HepG2 (cell line): ENCODE results near the gene ESYT1. TPM values are rescaled to one million over a fixed set of nuclear protein-coding genes. Genes with fewer than 3 reads are reported as not detected.

Source experiments
- AGO1 ChIP-seq: fragments of 200-400 bp; formaldehyde crosslinking; IDR thresholded peaks from 2 replicates; pipeline ENCODE4 v1.6.1; 2017; ENCODE audit warnings: mild to moderate bottlenecking, low read depth, low read length, moderate library complexity; ENCODE audit not compliant: poor library complexity, severe bottlenecking
- ASH2L ChIP-seq: fragments of 300-600, 200-600 bp; sonication (generic); IDR thresholded peaks from 2 replicates; pipeline ENCODE4 v1.7.0; 2017; ENCODE audit warnings: low read depth, mild to moderate bottlenecking, moderate library complexity, mixed read lengths, low read length; ENCODE audit not compliant: insufficient read length
- ELF3 ChIP-seq: IDR thresholded peaks from 2 replicates; pipeline ENCODE4 v1.6.1; 2016; ENCODE audit warnings: missing genetic modification reagents, missing compliant biosample characterization
- FOXA1 ChIP-seq, 2 experiments: fragments of 450-650 bp in 1 of 2; sonication (generic) in 1 of 2; formaldehyde crosslinking in 1 of 2; IDR thresholded peaks; 2 replicates each; pipeline versions ENCODE4 v1.4.0 to v1.6.1; 2016 to 2020; ENCODE audit warnings: missing genetic modification reagents in 1 of 2
- FOXK1 ChIP-seq: sonication (generic); formaldehyde crosslinking; IDR thresholded peaks from 2 replicates; pipeline ENCODE4 v1.4.0; 2020; ENCODE audit warnings: low read depth, missing genetic modification reagents, borderline replicate concordance
- MEIS1 ChIP-seq: sonication (generic); formaldehyde crosslinking; IDR thresholded peaks from 2 replicates; pipeline ENCODE4 v1.9.0; 2021; ENCODE audit warnings: mild to moderate bottlenecking, missing genetic modification reagents, moderate library complexity, borderline replicate concordance
- MXI1 ChIP-seq: IDR thresholded peaks from 3 replicates; pipeline ENCODE4 v1.6.1; 2012; ENCODE audit warnings: low read depth, low read length, inconsistent platforms, borderline replicate concordance
- RBM39 ChIP-seq: fragments of 200-400 bp; formaldehyde crosslinking; IDR thresholded peaks from one replicate; pipeline ENCODE4 v1.6.1; 2018; ENCODE audit warnings: antibody characterized with exemption, mild to moderate bottlenecking, low read depth, low read length; ENCODE audit not compliant: poor library complexity, severe bottlenecking
- TCF7 ChIP-seq: sonication (generic); IDR thresholded peaks from 2 replicates; pipeline ENCODE4 v1.6.1; 2016; ENCODE audit warnings: antibody characterized with exemption, low read depth
- ZBTB42 ChIP-seq: sonication (generic); formaldehyde crosslinking; IDR thresholded peaks from 2 replicates; pipeline ENCODE4 v1.5.0; 2020; ENCODE audit warnings: mild to moderate bottlenecking, missing genetic modification reagents
- ZFP62 ChIP-seq: sonication (generic); formaldehyde crosslinking; IDR thresholded peaks from 2 replicates; pipeline ENCODE4 v1.4.0; 2020; ENCODE audit warnings: missing genetic modification reagents
- ZNF160 ChIP-seq: sonication (generic); formaldehyde crosslinking; IDR thresholded peaks from 2 replicates; pipeline ENCODE4 v1.8.0; 2022; ENCODE audit warnings: mild to moderate bottlenecking, inconsistent platforms, missing genetic modification reagents
- ZNF256 ChIP-seq: sonication (generic); formaldehyde crosslinking; conservative IDR thresholded peaks from 2 replicates; pipeline ENCODE4 v1.4.0; 2020; ENCODE audit warnings: missing genetic modification reagents
- ZNF878 ChIP-seq: sonication (generic); formaldehyde crosslinking; IDR thresholded peaks from 2 replicates; pipeline ENCODE4 v1.8.1; 2023; ENCODE audit warnings: mild to moderate bottlenecking, missing genetic modification reagents, moderate library complexity
- polyA plus RNA-seq, 8 experiments: library from polyadenylated mRNA; depleted of rRNA in 3 of 8; stranded (reverse) in 7 of 8; unstranded in 1 of 8; fragments of >200 nt; fragmentation: Illumina TruSeq in 4 of 8; extraction: Trizol in 4 of 8; gene quantifications; 2 replicates each; pipeline versions ENCODE4 v1.2.1 to v1.2.3, GENCODE V29; 2011 to 2016; ENCODE audit warnings: low read depth in 4 of 8, missing spikeins in 1 of 8, mixed read lengths in 1 of 8; ENCODE audit not compliant: insufficient read depth in 1 of 8
- total RNA-seq, 5 experiments: library from RNA; depleted of rRNA; stranded (reverse); fragments of >200 nt; fragmentation: Illumina TruSeq; extraction: Trizol; gene quantifications; 2 replicates each; pipeline ENCODE4 v1.2.3, GENCODE V29; 2016; ENCODE audit warnings: low read depth in 1 of 5
- TF ChIP-seq, protein P1 (sequence below), 2 experiments: sonication (generic) in 1 of 2; formaldehyde crosslinking in 1 of 2; IDR thresholded peaks; 2 replicates each; pipeline versions ENCODE4 v1.5.1 to v1.6.1; 2011 to 2020; ENCODE audit warnings: borderline replicate concordance in 1 of 2, low read depth in 1 of 2, low read length in 1 of 2, mild to moderate bottlenecking in 1 of 2, missing genetic modification reagents in 1 of 2, moderate library complexity in 1 of 2
- TF ChIP-seq, protein P2 (sequence below): sonication (generic); formaldehyde crosslinking; IDR thresholded peaks from 2 replicates; pipeline ENCODE4 v1.5.1; 2020; ENCODE audit warnings: missing genetic modification reagents, mild to moderate bottlenecking, borderline replicate concordance
- TF ChIP-seq, protein P3 (sequence below): IDR thresholded peaks from 2 replicates; pipeline ENCODE4 v1.6.1; 2012; ENCODE audit warnings: low read length, improper control_type of control experiment
- TF ChIP-seq, protein P4 (sequence below): sonication (generic); formaldehyde crosslinking; IDR thresholded peaks from 2 replicates; pipeline ENCODE4 v1.8.0; 2022; ENCODE audit warnings: mild to moderate bottlenecking, missing genetic modification reagents, moderate library complexity
- TF ChIP-seq, protein P5 (sequence below): sonication (generic); formaldehyde crosslinking; IDR thresholded peaks from 2 replicates; pipeline ENCODE4 v1.8.0; 2022; ENCODE audit warnings: missing genetic modification reagents, low read depth, mild to moderate bottlenecking, borderline replicate concordance

The ESYT1 gene
- total and polyA plus RNA-seq, 2 of the 13 experiments (the other 11 are each of a cell fraction or from before 2014, with no cell fraction given) = 66.9 to 71.0 TPM

DNA sequence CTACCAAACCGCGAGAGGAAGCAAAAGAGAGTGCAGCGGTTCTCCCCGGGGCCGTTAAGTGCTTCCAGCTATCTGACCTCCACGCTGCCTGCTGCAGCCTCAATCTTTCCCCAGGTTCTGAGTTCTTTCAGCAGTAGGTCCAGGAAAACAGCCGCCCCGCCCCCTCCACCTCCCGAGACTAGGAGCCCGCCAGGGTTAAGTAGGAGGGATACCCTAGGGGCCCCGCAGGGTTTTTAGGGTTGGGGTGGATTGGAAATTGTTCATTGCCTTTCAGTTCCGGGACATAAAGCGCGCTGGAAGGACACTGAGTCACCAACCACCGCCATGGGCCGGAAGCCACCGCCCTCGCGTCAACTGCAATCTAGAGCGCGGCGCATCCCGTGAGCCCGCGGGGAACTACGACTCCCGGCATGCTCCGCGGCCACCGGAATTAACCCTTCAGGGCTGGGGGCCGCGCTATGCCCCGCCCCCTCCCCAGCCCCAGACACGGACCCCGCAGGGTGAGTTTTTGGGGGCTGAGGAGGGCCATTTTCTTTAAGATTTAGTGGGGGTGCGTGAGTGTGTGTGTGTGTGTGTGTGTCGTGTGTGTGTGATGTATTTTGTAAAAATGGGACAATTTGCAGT lies 24.2 kb downstream of the ESYT1 start, which contains the start of gene MYL6B (continued):
- TF ChIP-seq, protein P1, sequence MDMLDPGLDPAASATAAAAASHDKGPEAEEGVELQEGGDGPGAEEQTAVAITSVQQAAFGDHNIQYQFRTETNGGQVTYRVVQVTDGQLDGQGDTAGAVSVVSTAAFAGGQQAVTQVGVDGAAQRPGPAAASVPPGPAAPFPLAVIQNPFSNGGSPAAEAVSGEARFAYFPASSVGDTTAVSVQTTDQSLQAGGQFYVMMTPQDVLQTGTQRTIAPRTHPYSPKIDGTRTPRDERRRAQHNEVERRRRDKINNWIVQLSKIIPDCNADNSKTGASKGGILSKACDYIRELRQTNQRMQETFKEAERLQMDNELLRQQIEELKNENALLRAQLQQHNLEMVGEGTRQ (IDR thresholded peaks at IDR 0.05; ENCODE audit: low read depth, low read length) = no peak
- TF ChIP-seq, protein P1 (CRISPR knock-in tag; IDR thresholded peaks at IDR 0.05; ENCODE audit: borderline replicate concordance) = no peak
- TF ChIP-seq ZNF256 (CRISPR knock-in tag) (no peak), ZFP62 (CRISPR knock-in tag) (no peak), MEIS1 (no peak), ELF3 (peak; percentile 29; the same call in 1 of the 2 replicates), ZBTB42 (no peak), AGO1 (peak; percentile 62), FOXA1 (IDR thresholded peaks at IDR 0.05) (no peak), FOXA1 (CRISPR knock-in tag; IDR thresholded peaks at IDR 0.05) (0 out of 2 replicates have a peak, but pooled peaks have one; percentile 29), TCF7 (no peak), ZNF878 (CRISPR knock-in tag) (no peak), RBM39 (no peak), ASH2L (peak; percentile 61), ZNF160 (CRISPR knock-in tag) (no peak), FOXK1 (CRISPR knock-in tag) (peak; percentile 73; the same call in 1 of the 2 replicates), MXI1 (peak; percentile 81; the same call in 1 of the 3 replicates)
- TF ChIP-seq, protein P2, sequence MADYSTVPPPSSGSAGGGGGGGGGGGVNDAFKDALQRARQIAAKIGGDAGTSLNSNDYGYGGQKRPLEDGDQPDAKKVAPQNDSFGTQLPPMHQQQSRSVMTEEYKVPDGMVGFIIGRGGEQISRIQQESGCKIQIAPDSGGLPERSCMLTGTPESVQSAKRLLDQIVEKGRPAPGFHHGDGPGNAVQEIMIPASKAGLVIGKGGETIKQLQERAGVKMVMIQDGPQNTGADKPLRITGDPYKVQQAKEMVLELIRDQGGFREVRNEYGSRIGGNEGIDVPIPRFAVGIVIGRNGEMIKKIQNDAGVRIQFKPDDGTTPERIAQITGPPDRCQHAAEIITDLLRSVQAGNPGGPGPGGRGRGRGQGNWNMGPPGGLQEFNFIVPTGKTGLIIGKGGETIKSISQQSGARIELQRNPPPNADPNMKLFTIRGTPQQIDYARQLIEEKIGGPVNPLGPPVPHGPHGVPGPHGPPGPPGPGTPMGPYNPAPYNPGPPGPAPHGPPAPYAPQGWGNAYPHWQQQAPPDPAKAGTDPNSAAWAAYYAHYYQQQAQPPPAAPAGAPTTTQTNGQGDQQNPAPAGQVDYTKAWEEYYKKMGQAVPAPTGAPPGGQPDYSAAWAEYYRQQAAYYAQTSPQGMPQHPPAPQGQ (CRISPR knock-in tag) = no peak
- TF ChIP-seq, protein P3, sequence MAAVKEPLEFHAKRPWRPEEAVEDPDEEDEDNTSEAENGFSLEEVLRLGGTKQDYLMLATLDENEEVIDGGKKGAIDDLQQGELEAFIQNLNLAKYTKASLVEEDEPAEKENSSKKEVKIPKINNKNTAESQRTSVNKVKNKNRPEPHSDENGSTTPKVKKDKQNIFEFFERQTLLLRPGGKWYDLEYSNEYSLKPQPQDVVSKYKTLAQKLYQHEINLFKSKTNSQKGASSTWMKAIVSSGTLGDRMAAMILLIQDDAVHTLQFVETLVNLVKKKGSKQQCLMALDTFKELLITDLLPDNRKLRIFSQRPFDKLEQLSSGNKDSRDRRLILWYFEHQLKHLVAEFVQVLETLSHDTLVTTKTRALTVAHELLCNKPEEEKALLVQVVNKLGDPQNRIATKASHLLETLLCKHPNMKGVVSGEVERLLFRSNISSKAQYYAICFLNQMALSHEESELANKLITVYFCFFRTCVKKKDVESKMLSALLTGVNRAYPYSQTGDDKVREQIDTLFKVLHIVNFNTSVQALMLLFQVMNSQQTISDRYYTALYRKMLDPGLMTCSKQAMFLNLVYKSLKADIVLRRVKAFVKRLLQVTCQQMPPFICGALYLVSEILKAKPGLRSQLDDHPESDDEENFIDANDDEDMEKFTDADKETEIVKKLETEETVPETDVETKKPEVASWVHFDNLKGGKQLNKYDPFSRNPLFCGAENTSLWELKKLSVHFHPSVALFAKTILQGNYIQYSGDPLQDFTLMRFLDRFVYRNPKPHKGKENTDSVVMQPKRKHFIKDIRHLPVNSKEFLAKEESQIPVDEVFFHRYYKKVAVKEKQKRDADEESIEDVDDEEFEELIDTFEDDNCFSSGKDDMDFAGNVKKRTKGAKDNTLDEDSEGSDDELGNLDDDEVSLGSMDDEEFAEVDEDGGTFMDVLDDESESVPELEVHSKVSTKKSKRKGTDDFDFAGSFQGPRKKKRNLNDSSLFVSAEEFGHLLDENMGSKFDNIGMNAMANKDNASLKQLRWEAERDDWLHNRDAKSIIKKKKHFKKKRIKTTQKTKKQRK = no peak
- TF ChIP-seq, protein P4, sequence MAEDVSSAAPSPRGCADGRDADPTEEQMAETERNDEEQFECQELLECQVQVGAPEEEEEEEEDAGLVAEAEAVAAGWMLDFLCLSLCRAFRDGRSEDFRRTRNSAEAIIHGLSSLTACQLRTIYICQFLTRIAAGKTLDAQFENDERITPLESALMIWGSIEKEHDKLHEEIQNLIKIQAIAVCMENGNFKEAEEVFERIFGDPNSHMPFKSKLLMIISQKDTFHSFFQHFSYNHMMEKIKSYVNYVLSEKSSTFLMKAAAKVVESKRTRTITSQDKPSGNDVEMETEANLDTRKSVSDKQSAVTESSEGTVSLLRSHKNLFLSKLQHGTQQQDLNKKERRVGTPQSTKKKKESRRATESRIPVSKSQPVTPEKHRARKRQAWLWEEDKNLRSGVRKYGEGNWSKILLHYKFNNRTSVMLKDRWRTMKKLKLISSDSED (CRISPR knock-in tag) = no peak
- TF ChIP-seq, protein P5, sequence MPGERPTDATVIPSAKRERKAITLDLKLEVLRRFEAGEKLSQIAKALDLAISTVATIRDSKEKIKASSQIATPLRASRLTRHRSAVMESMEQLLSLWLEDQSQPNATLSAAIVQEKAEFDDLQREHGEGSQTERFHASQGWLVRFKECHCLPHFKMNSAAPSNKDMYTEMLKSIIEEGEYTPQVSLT = no peak
